Mesothelial cell of epicardium (in vitro differentiated cells): ENCODE data around the gene WDR26. TPM values are rescaled to one million over a fixed set of nuclear protein-coding genes. Genes with fewer than 3 reads are reported as not detected.

Experiments
- DNase-seq, 2 experiments: peaks; one replicate each; pipeline ENCODE4 v3.0.0; 2021; ENCODE audit warnings: low spot score in 2 of 2; ENCODE audit not compliant: unreplicated experiment in 2 of 2
- H3K27ac Mint-ChIP-seq: 2 replicates; pipeline ENCODE4 v1.8.0; 2021; ENCODE audit warnings: mixed read lengths
- H3K27me3 Mint-ChIP-seq: 2 replicates; pipeline ENCODE4 v1.8.0; 2021; ENCODE audit warnings: low read depth, mixed read lengths
- H3K36me3 Mint-ChIP-seq: 2 replicates; pipeline ENCODE4 v1.8.0; 2021; ENCODE audit warnings: mixed read lengths
- H3K4me1 Mint-ChIP-seq: 2 replicates; pipeline ENCODE4 v1.8.0; 2021; ENCODE audit warnings: mixed read lengths
- H3K4me3 Mint-ChIP-seq: 2 replicates; pipeline ENCODE4 v1.8.0; 2021; ENCODE audit warnings: mild to moderate bottlenecking, moderate library complexity, mixed read lengths
- H3K9me3 Mint-ChIP-seq: 2 replicates; pipeline ENCODE4 v1.8.0; 2021; ENCODE audit warnings: mixed read lengths
- total RNA-seq: library from RNA; stranded (reverse); gene quantifications from 3 replicates; pipeline ENCODE4 v1.2.1, GENCODE V29; 2021
- TF ChIP-seq, protein P1 (sequence below): fragments of 200-600 bp; sonication (generic); IDR thresholded peaks from one replicate; pipeline ENCODE4 v1.5.0; 2021; ENCODE audit warnings: antibody characterized with exemption; ENCODE audit not compliant: unreplicated experiment

The WDR26 gene
- total RNA-seq, 1 donor from 2014 or later: 101 TPM

DNA sequence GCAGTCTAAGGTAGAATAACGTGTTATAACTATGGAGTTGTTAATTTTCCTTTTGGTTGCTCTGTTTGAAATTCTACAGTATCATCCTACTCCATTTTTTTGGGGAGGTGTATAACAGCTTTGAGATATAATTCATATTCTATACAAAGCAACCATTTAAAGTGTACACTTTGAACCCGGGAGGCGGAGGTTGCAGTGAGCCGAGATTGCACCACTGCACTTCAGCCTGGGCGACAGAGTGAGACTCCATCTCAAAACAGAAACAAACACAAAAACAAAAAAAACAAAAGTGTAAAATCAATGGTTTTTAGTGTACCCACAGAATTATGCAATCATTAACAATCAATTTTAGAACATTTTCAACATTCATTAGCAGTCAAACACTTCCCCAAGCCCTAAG, 44.1 kb downstream of the WDR26 start:
- Mint-ChIP-seq H3K9me3 (no peaks in the 10 kb centered on the region), H3K27me3 (no peaks in the 10 kb centered on the region), H3K27ac (no peak overlapping the region), H3K4me1 (no peaks in the 10 kb centered on the region), H3K4me3 (no peak overlapping the region), H3K36me3 (peaks cover 48% of the 10 kb centered on the region)
- DNase-seq: no peak
- TF ChIP-seq, protein P1, sequence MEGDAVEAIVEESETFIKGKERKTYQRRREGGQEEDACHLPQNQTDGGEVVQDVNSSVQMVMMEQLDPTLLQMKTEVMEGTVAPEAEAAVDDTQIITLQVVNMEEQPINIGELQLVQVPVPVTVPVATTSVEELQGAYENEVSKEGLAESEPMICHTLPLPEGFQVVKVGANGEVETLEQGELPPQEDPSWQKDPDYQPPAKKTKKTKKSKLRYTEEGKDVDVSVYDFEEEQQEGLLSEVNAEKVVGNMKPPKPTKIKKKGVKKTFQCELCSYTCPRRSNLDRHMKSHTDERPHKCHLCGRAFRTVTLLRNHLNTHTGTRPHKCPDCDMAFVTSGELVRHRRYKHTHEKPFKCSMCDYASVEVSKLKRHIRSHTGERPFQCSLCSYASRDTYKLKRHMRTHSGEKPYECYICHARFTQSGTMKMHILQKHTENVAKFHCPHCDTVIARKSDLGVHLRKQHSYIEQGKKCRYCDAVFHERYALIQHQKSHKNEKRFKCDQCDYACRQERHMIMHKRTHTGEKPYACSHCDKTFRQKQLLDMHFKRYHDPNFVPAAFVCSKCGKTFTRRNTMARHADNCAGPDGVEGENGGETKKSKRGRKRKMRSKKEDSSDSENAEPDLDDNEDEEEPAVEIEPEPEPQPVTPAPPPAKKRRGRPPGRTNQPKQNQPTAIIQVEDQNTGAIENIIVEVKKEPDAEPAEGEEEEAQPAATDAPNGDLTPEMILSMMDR: no peak

- TF ChIP-seq, protein P1: no peak
- H3K4me3 Mint-ChIP-seq: no peak overlapping the region
- no peaks in the 10 kb centered on the region for H3K4me1 Mint-ChIP-seq
- DNase-seq: no peak
- H3K36me3 Mint-ChIP-seq: peaks cover 39% of the 10 kb centered on the region
- H3K27ac Mint-ChIP-seq: peak overlapping the region; percentile 59
- no peaks in the 10 kb centered on the region for H3K27me3 Mint-ChIP-seq
- no peaks in the 10 kb centered on the region for H3K9me3 Mint-ChIP-seq
These were observed 46.7 kb downstream of the WDR26 start for GRCh38 chr1:224387943-224388342.

GRCh38 chr1:224387302-224387912, 47.2 kb downstream of the WDR26 start:
- DNase-seq: no peak
- H3K4me3 Mint-ChIP-seq: no peak overlapping the region
- TF ChIP-seq, protein P1: no peak
- no peaks in the 10 kb centered on the region for H3K27me3 Mint-ChIP-seq
- H3K36me3 Mint-ChIP-seq: peaks cover 34% of the 10 kb centered on the region
- H3K9me3 Mint-ChIP-seq: no peaks in the 10 kb centered on the region
- H3K27ac Mint-ChIP-seq: peak overlapping the region; percentile 11
- no peaks in the 10 kb centered on the region for H3K4me1 Mint-ChIP-seq

DNA sequence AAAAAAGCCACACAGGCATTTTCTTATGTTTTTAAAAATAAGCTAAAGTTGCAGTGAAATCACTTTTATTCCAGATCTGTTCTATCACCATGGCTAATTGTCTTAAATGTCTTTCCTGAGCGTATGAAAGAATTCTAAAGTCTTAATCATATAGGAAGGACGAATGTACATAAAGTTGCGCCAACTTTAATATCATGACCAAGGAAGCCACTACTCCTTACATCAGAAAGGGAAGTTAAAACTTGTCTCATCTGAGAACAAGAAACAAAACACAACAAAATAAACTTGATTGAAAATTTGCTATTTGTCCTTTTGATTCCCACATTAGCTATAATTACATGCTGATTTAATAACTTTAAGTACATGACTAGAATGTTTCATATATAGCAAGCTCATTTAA, 51.4 kb downstream of the WDR26 start:
- DNase-seq: no peak
- H3K4me3 Mint-ChIP-seq: no peak overlapping the region
- H3K36me3 Mint-ChIP-seq: peaks cover 20% of the 10 kb centered on the region
- H3K4me1 Mint-ChIP-seq: no peaks in the 10 kb centered on the region
- H3K27me3 Mint-ChIP-seq: no peaks in the 10 kb centered on the region
- H3K27ac Mint-ChIP-seq: no peak overlapping the region
- TF ChIP-seq, protein P1: no peak
- no peaks in the 10 kb centered on the region for H3K9me3 Mint-ChIP-seq

DNA sequence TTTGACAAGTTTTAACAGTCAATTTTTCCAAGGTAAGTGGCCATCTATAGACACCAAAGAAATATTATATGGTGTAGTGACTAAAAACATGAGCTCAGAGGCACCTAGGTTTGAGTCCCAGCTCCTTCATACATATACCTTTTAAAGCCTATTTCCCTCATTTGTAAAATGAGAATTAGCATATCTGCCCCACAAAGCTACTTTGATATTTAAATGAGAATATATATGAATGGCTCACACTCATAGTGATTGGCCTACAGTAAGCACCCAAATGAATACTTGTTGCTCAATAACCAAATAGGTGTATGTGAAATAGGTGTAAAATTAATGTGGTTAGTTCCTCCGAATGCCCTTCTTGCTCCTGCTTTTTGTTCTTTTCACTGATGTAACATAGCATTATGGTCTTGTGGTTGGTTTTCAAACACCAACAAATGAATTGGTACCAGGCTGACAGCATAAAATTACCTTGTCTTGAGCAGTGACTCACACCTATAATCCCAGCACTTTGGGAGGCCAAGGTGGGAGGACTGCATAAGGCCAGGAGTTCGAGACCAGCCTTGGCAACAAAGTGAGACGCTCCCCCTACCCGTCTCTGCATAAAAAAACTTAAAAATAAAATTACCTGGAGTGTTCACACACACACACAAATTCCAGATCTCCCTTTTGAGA, 52.6 kb downstream of the WDR26 start:
- no peak overlapping the region for H3K4me3 Mint-ChIP-seq
- no peak for DNase-seq
- H3K27ac Mint-ChIP-seq: no peak overlapping the region
- H3K4me1 Mint-ChIP-seq: no peaks in the 10 kb centered on the region
- peaks cover 24% of the 10 kb centered on the region for H3K36me3 Mint-ChIP-seq
- no peaks in the 10 kb centered on the region for H3K9me3 Mint-ChIP-seq
- TF ChIP-seq, protein P1: no peak
- no peaks in the 10 kb centered on the region for H3K27me3 Mint-ChIP-seq
